Liver (tissue), 9 donors: Measurements from ENCODE around the gene CDCP1. TPM values are rescaled to one million over a fixed set of nuclear protein-coding genes. Genes with fewer than 3 reads are reported as not detected.

Experiments used
- DNase-seq: peaks from one replicate; pipeline ENCODE4 v3.0.0-alpha.2; 2017; ENCODE audit warnings: low spot score
- H3K27ac ChIP-seq, 2 donors: one replicate each; pipeline ENCODE4 v1.7.0; 2013; ENCODE audit warnings: inconsistent platforms in 2 of 2, low read length in 2 of 2, control low read depth in 1 of 2, low read depth in 1 of 2, mild to moderate bottlenecking in 1 of 2
- H3K27me3 ChIP-seq, 4 donors: one replicate each; pipeline versions ENCODE4 v1.6.1 to v1.7.0; 2013; ENCODE audit warnings: low read length in 3 of 4, inconsistent platforms in 1 of 4, mild to moderate bottlenecking in 1 of 4, moderate library complexity in 1 of 4; ENCODE audit not compliant: control insufficient read depth in 4 of 4, insufficient read depth in 4 of 4
- H3K36me3 ChIP-seq, 4 donors: one replicate each; pipeline versions ENCODE4 v1.6.1 to v1.7.0; 2013; ENCODE audit warnings: low read length in 3 of 4, mild to moderate bottlenecking in 3 of 4, low read depth in 1 of 4, moderate library complexity in 1 of 4; ENCODE audit not compliant: control insufficient read depth in 4 of 4, insufficient read depth in 3 of 4
- H3K4me1 ChIP-seq, 4 donors: one replicate each; pipeline versions ENCODE4 v1.6.1 to v1.7.0; 2013; ENCODE audit warnings: low read length in 3 of 4, mild to moderate bottlenecking in 3 of 4, moderate library complexity in 1 of 4; ENCODE audit not compliant: control insufficient read depth in 4 of 4, insufficient read depth in 4 of 4
- H3K4me3 ChIP-seq, 3 donors: one replicate each; pipeline versions ENCODE4 v1.6.1 to v1.7.0; 2013; ENCODE audit warnings: low read length in 3 of 3, control low read depth in 1 of 3, low read depth in 1 of 3, mild to moderate bottlenecking in 1 of 3
- H3K9ac ChIP-seq, 2 donors: one replicate each; pipeline ENCODE4 v1.7.0; 2013; ENCODE audit warnings: low read length in 2 of 2, mild to moderate bottlenecking in 2 of 2, moderate library complexity in 2 of 2, control low read depth in 1 of 2, low read depth in 1 of 2
- H3K9me3 ChIP-seq, 4 donors: one replicate each; pipeline versions ENCODE4 v1.6.1 to v1.7.0; 2013; ENCODE audit warnings: low read length in 3 of 4; ENCODE audit not compliant: control insufficient read depth in 4 of 4
- ATF3 ChIP-seq: IDR thresholded peaks from 2 replicates; pipeline ENCODE4 v1.6.1; 2016; ENCODE audit warnings: antibody characterized with exemption
- CTCF ChIP-seq: fragments of 150-350 bp; IDR thresholded peaks from 2 replicates; pipeline ENCODE4 v1.5.1; 2017; ENCODE audit warnings: improper control_type of control experiment, low read depth, low read length; ENCODE audit not compliant: missing input control
- EGR1 ChIP-seq, 2 donors: IDR thresholded peaks; 2 replicates each; pipeline ENCODE4 v1.6.1; 2016 to 2018; ENCODE audit warnings: antibody characterized with exemption in 2 of 2, low read depth in 2 of 2
- FOXA1 ChIP-seq: IDR thresholded peaks from 2 replicates; pipeline ENCODE4 v1.6.1; 2016; ENCODE audit warnings: antibody characterized with exemption
- FOXA2 ChIP-seq: IDR thresholded peaks from 2 replicates; pipeline ENCODE4 v1.6.1; 2016; ENCODE audit warnings: antibody characterized with exemption
- GABPA ChIP-seq, 2 donors: IDR thresholded peaks in 1 of 2; conservative IDR thresholded peaks in 1 of 2; 2 replicates each; pipeline ENCODE4 v1.6.1; 2016; ENCODE audit warnings: antibody characterized with exemption in 2 of 2, mild to moderate bottlenecking in 1 of 2, moderate library complexity in 1 of 2
- HNF4A ChIP-seq, 2 donors: conservative IDR thresholded peaks; 2 replicates each; pipeline ENCODE4 v1.6.1; 2016; ENCODE audit warnings: antibody characterized with exemption in 2 of 2, mild to moderate bottlenecking in 2 of 2
- HNF4G ChIP-seq: IDR thresholded peaks from 2 replicates; pipeline ENCODE4 v1.6.1; 2016; ENCODE audit warnings: antibody characterized with exemption
- JUND ChIP-seq, 2 donors: IDR thresholded peaks; 2 replicates each; pipeline ENCODE4 v1.6.1; 2016; ENCODE audit warnings: antibody characterized with exemption in 2 of 2
- MAX ChIP-seq: IDR thresholded peaks from 2 replicates; pipeline ENCODE4 v1.6.1; 2016; ENCODE audit warnings: antibody characterized with exemption
- NR2F2 ChIP-seq: IDR thresholded peaks from 2 replicates; pipeline ENCODE4 v1.6.1; 2016; ENCODE audit warnings: antibody characterized with exemption
- RAD21 ChIP-seq, 2 donors: IDR thresholded peaks; 2 replicates each; pipeline ENCODE4 v1.6.1; 2016; ENCODE audit warnings: antibody characterized with exemption in 2 of 2, mild to moderate bottlenecking in 2 of 2
- REST ChIP-seq: IDR thresholded peaks from 2 replicates; pipeline ENCODE4 v1.6.1; 2016; ENCODE audit warnings: antibody characterized with exemption, mild to moderate bottlenecking
- RXRA ChIP-seq, 2 donors: IDR thresholded peaks; 2 replicates each; pipeline ENCODE4 v1.6.1; 2017 to 2018; ENCODE audit warnings: antibody characterized with exemption in 2 of 2, mild to moderate bottlenecking in 1 of 2
- SP1 ChIP-seq: IDR thresholded peaks from 2 replicates; pipeline ENCODE4 v1.6.1; 2018; ENCODE audit warnings: antibody characterized with exemption, mild to moderate bottlenecking
- TAF1 ChIP-seq: conservative IDR thresholded peaks from 2 replicates; pipeline ENCODE4 v1.6.1; 2016; ENCODE audit warnings: antibody characterized with exemption, mild to moderate bottlenecking
- YY1 ChIP-seq: IDR thresholded peaks from 2 replicates; pipeline ENCODE4 v1.6.1; 2016; ENCODE audit warnings: antibody characterized with exemption, mild to moderate bottlenecking
- ZBTB33 ChIP-seq: IDR thresholded peaks from 2 replicates; pipeline ENCODE4 v1.6.1; 2016; ENCODE audit warnings: antibody characterized with exemption
- WGBS: extraction: QIAGEN DNeasy Blood & Tissue Kit; methylation state at CpG from one replicate; pipeline ENCODE4 v1.1.7; 2013; 5-methylcytosine and 5-hydroxymethylcytosine counted together
- polyA plus RNA-seq, 2 donors: library from polyadenylated mRNA; stranded (reverse) in 1 of 2; unstranded in 1 of 2; fragments of 200-250 nt in 1 of 2; fragments of >200 nt in 1 of 2; fragmentation: Nextera tagmentation in 1 of 2; extraction: Ambion mirVana in 1 of 2; gene quantifications; one replicate each; pipeline versions ENCODE4 v1.2.1 to v1.2.3, GENCODE V29; 2013 to 2015
- total RNA-seq, 2 donors: library from RNA; depleted of rRNA; stranded (reverse); fragments of >200 nt; gene quantifications; one replicate each; pipeline ENCODE4 v1.2.3, GENCODE V29; 2014
- donor health status: healthy.
- donor health status: healthy.
- donor health status: healthy.
- donor health status: healthy.
- donor health status: healthy.

CDCP1 gene
- total and polyA plus RNA-seq, 4 donors = 0.22 to 0.67 (median 0.45) TPM

- no peaks in the 10 kb centered on the region for H3K4me1 ChIP-seq
- TF ChIP-seq EGR1 (IDR thresholded peaks at IDR 0.05; ENCODE audit: low read depth in 2 of 2) (no peak), JUND (IDR thresholded peaks at IDR 0.05) (no peak), HNF4G (no peak), RXRA (IDR thresholded peaks at IDR 0.05) (no peak), FOXA2 (no peak), MAX (no peak), TAF1 (no peak)
- H3K36me3 ChIP-seq = no peaks in the 10 kb centered on the region
- H3K9me3 ChIP-seq = no peaks in the 10 kb centered on the region
- no peaks in the 10 kb centered on the region for H3K27me3 ChIP-seq
- H3K27ac ChIP-seq = no peak overlapping the region
- 95% methylated on average over 2 of the region's 2 CpGs for whole genome bisulfite sequencing
- no peak for DNase-seq
- H3K9ac ChIP-seq = no peak overlapping the region
- no peak overlapping the region for H3K4me3 ChIP-seq
Measured at GRCh38 chr3:45185052-45185451, 38.9 kb upstream of the CDCP1 start.

- Histone ChIP-seq H3K9me3 (no peaks in the 10 kb centered on the region), H3K4me3 (no peak overlapping the region), H3K27ac (no peak overlapping the region), H3K27me3 (no peaks in the 10 kb centered on the region), H3K36me3 (no peaks in the 10 kb centered on the region), H3K4me1 (no peaks in the 10 kb centered on the region), H3K9ac (no peak overlapping the region)
- no peak for DNase-seq
- WGBS = 89% methylated on average over 7 of the region's 7 CpGs
- TF ChIP-seq FOXA1 (no peak), JUND (IDR thresholded peaks at IDR 0.05) (no peak), HNF4G (no peak), TAF1 (no peak), GABPA (IDR thresholded peaks at IDR 0.05 in 1 of 2, conservative IDR thresholded peaks at IDR 0.05 in 1 of 2) (no peak), SP1 (no peak), RXRA (IDR thresholded peaks at IDR 0.05) (no peak), RAD21 (IDR thresholded peaks at IDR 0.05) (no peak), REST (no peak), FOXA2 (no peak), NR2F2 (no peak), HNF4A (conservative IDR thresholded peaks at IDR 0.05) (no peak), YY1 (no peak), ATF3 (no peak), EGR1 (IDR thresholded peaks at IDR 0.05; ENCODE audit: low read depth in 2 of 2) (no peak), MAX (no peak), ZBTB33 (no peak), CTCF (no peak)
Measured at GRCh38 chr3:45183872-45184262, 37.7 kb upstream of the CDCP1 start.
